ENCODE results near the gene PAFAH1B1. TPM values are rescaled to one million over a fixed set of nuclear protein-coding genes. Genes with fewer than 3 reads are reported as not detected.

The PAFAH1B1 gene
- total RNA-seq, 1 donor from 2014 or later = 109 TPM

GRCh38 chr17:2691965-2692780 is 98.7 kb downstream of the PAFAH1B1 start:
- FAIRE-seq (no peak), DNase-seq (ENCODE audit: low read depth) (no peak)
- H3K27me3 ChIP-seq (ENCODE audit: control insufficient read depth, insufficient read depth, low read length) = no peaks in the 10 kb centered on the region
- H3K36me3 ChIP-seq (ENCODE audit: control insufficient read depth, insufficient read depth, low read length) = peaks cover 37% of the 10 kb centered on the region
- no peak overlapping the region for H3K4me3 ChIP-seq (ENCODE audit: low read depth, low read length)
- no peak for TF ChIP-seq CTCF (IDR thresholded peaks at IDR 0.05; ENCODE audit: insufficient read depth, low read length, severe bottlenecking)

GRCh38 chr17:2692781-2693135 is 99.3 kb downstream of the PAFAH1B1 start:
- TF ChIP-seq CTCF (IDR thresholded peaks at IDR 0.05; ENCODE audit: insufficient read depth, low read length, severe bottlenecking) = no peak
- Histone ChIP-seq H3K36me3 (ENCODE audit: control insufficient read depth, insufficient read depth, low read length) (peaks cover 40% of the 10 kb centered on the region), H3K27me3 (ENCODE audit: control insufficient read depth, insufficient read depth, low read length) (no peaks in the 10 kb centered on the region), H3K4me3 (ENCODE audit: low read depth, low read length) (no peak overlapping the region)
- DNase-seq (ENCODE audit: low read depth) = no peak
- no peak for FAIRE-seq

GRCh38 chr17:2693561-2694380 is 100.3 kb downstream of the PAFAH1B1 start:
- peaks cover 46% of the 10 kb centered on the region for H3K36me3 ChIP-seq (ENCODE audit: control insufficient read depth, insufficient read depth, low read length)
- no peak for DNase-seq (ENCODE audit: low read depth)

GRCh38 chr17:2694381-2695242 is 101.2 kb downstream of the PAFAH1B1 start:
- Histone ChIP-seq H3K27me3 (ENCODE audit: control insufficient read depth, insufficient read depth, low read length) (no peaks in the 10 kb centered on the region), H3K4me3 (ENCODE audit: low read depth, low read length) (no peak overlapping the region), H3K36me3 (ENCODE audit: control insufficient read depth, insufficient read depth, low read length) (peaks cover 46% of the 10 kb centered on the region)
- TF ChIP-seq CTCF (IDR thresholded peaks at IDR 0.05; ENCODE audit: insufficient read depth, low read length, severe bottlenecking) = no peak
- FAIRE-seq (no peak), DNase-seq (ENCODE audit: low read depth) (no peak)

More at GRCh38 chr17:2693561-2694380, 100.3 kb downstream of the PAFAH1B1 start:
- Histone ChIP-seq H3K4me3 (ENCODE audit: low read depth, low read length) (no peak overlapping the region), H3K27me3 (ENCODE audit: control insufficient read depth, insufficient read depth, low read length) (no peaks in the 10 kb centered on the region)
- TF ChIP-seq CTCF (IDR thresholded peaks at IDR 0.05; ENCODE audit: insufficient read depth, low read length, severe bottlenecking) = no peak
- FAIRE-seq = no peak

GRCh38 chr17:2695243-2695960 is 101.9 kb downstream of the PAFAH1B1 start:
- TF ChIP-seq CTCF (IDR thresholded peaks at IDR 0.05; ENCODE audit: insufficient read depth, low read length, severe bottlenecking) = no peak
- no peak for FAIRE-seq
- peaks cover 48% of the 10 kb centered on the region for H3K36me3 ChIP-seq (ENCODE audit: control insufficient read depth, insufficient read depth, low read length)
- H3K4me3 ChIP-seq (ENCODE audit: low read depth, low read length) = no peak overlapping the region
- no peaks in the 10 kb centered on the region for H3K27me3 ChIP-seq (ENCODE audit: control insufficient read depth, insufficient read depth, low read length)
- no peak for DNase-seq (ENCODE audit: low read depth)
